NCI-H1092 (cell line): ENCODE measurements around the gene MAN1A2.
A peak's percentile ranks its signal among the peaks of the same experiment; 100 is the strongest.
"Not testable (repeated sequence)": the region's sequence is repeated elsewhere in the genome, so short reads cannot be mapped to it uniquely, and the experiment has no call there.

Experiments used
- DNase-seq: peaks from one replicate; lab custom pipeline; 2025; lab: John Stamatoyannopoulos, UW

The MAN1A2 gene

DNA sequence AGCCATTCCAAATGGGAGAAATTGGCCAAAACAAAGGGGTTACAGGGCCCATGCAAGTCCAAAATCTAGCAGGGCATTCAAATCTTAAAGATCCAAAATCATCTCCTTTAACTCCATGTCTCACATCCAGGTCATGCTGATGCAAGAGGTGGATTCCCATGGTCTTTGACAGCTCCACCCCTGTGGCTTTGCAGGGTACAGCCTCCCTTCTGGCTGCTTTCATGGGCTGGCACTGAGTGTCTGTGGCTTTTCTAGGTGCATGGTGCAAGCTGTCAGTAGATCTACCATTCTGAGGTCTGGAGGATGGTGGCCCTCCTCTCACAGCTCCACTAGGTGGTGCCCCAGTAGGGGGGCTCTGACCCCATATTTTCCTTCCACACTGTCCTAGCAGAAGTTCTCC lies 191.2 kb downstream of the MAN1A2 start:
- DNase-seq: not testable (repeated sequence)

DNA sequence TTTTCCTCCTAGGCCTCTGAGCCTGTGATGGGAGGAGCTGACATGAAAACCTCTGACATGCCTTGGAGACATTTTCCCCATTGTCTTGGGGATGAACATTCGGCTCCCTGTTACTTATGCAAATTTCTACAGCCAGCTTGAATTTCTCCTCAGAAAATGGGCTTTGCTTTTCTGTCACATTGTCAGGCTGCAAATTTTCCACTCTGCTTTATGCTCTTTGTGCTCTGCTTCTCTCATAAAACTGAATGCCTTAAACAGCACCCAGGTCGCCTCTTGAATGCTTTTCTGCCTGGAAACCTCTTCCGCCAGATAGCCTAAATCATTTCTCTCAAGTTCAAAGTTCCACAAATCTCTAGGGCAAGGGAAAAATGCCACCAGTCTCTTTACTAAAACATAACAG lies 191.9 kb downstream of the MAN1A2 start:
- DNase-seq: no peak

DNA sequence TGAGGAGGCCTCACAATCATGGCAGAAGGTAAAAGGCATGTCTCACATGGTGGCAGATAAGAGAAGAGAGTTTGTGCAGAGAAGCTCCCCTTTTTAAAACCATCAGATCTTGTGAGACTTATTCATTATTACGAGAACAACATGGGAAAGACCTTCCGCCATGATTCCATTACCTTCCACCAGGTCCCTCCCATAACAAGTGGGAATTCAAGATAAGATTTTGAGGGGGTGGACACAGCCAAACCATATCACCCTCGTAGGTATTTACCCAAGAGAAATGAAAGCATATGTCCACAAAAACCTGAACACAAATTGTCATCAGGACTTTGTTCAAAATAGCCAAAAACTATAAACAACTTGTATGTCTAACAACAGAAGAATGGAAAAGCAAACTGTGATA lies 192.7 kb downstream of the MAN1A2 start:
- DNase-seq: no peak

DNA sequence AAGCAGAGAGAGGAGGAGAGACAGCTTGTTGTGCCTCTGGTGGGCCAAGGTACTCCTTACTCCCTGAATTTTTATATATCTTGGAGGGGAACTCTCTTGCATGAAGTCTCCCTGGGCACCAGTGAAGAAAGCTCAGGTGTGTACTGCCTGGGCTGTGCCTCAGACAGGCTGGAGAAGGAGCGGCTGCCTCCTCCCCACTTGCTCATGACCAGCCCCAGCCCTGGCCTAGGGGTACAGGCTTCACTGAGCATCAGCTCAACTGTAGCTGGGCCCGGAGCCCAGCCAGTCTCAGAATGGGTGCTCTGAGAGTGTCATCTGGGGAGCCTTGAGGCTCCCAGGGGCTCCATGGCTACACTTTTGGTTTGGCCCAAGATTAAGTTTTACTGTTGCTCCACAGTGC lies 193.8 kb downstream of the MAN1A2 start:
- DNase-seq: no peak

DNA sequence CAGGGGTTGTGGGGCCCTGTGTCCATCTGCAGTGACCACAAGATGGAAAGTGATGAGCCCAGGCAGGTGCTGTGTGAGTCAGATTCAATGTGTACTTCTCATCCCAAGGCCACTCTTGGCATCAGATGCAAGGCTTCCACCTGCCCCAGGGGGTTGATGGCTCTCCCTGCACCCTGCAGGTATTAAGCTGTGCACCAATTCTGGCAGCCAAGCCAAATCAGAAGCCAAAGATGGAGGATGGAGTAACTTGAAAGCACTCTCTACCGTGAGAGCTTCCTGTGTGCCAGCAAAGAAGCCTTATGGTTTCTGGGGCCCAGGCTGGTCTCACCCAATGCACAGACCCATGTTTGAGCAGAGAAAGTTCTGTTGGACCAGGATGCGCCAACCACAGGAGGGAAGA lies 194.3 kb downstream of the MAN1A2 start:
- no peak for DNase-seq

DNA sequence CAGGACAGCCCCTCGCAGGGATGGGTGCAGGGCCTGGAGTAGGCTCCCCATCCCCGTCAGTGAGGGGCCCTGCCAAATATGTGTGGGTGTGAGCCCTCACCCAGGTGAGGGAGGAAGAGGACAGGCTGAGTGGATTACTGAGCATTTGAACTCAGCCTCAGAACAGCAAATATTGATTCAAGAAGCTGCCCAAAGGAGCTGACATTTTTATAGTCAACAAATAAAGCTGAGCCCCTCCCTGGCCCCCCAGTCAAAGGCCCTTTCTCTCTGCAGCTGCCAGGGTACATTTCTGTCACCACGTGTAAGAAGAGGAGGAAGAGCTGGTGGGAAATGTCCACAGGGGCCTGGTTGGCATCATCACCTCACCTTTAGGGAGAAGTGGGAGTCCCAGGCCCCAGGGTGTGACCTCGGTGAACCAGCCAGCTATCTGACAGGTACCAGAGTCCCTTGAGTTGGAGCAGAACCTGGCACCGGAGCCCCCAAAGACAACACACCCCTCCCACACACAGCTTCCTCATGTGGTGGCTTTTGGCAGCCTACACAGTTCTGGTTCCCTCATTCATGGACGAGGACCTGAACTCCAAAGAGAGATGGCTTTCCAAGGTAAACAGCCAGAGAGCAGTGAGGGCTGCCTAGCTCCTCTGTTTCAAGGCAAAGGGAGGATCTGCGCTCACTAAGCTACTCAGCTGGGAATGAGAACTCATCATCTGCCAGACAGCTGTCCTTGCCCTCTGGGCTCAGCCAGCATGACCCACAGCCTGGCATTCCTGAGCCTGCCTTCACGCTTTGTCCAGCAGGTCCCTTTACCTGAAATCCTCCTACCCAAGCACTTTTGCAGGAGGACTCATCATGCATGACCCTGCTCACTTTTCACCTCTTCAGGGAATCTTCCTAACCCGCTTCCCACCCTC lies 195.6 kb downstream of the MAN1A2 start:
- peak; percentile 36 for DNase-seq

DNA sequence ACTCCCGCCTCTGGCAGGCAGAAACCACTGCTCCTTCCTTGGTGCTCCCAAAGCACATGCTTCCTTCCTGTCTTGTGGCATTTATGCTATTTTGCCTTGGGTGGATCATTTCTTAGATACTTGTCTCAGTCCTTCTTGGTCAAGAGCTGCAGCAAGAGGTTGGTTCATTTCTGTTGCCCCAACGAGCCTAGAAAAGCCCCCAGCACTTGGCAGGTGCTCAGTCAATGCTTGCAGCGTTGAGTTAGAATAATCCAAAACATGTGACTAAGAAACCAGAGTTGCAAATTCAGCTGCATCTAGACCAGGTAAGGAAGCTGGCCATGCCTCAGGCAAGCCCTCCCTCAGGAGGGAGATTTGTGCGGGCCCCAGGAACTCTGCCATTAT lies 196.2 kb downstream of the MAN1A2 start:
- DNase-seq: no peak

DNA sequence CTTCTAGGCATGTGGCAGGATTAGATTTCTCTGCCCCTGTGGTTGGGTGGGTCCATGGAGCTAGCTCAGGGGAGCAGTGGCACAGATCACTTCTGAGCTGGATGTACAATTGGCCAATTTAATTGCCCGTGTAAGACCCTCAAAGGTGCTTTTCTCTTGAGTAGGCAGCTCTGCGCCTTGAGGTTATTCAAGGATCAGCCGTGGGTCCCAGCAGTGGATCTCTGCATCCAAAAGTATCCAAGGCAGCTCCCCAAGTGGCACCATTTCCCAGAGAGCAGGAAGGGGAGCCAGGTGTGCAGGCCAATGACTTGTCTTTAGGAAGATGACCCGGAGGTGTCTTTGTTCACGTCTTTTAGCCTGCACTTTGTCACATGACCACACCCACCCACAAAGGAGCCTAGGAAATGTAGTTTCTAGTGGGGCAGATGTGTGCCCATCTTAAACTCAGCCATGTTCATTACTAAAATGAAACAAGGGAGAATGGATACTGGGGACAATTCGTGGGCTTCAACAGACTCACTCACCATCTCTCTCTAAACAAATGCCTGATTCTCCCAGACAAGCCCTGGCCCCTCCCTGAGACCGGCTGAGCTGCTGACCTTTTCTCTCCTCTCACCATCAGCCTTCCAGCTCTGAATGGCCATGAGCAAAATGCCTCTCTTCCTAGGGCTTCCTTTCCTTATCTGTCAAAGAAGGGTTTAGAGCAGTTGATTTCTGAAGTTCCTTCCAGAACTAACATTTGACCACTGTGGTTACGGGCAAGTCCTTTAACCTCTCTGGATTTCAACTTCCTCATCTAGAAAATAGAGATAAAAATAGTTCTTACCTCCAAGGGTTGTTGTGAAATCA lies 197.2 kb downstream of the MAN1A2 start:
- no peak for DNase-seq

DNA sequence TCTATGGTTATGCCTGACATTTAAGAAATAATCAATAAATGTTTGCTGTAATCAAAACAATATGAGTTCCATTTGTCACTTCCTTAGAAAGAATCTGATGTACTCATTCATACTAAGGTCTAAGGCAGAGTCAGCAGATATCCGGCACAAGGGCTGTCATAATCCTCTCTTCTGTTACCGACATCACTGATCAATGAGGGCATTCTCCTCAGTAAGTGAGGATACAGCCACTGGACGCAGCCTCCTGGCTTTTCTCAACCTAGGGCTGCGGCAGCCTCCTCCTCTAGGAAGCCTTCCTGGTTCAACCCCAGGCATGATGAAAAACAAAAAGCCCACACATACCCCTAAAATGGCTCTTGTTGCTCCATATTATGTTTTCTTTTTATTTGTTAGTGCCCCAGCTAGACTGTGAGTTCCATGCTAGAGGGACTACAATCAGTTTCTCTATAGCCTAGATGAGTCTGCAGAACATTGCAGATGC lies 197.9 kb downstream of the MAN1A2 start:
- DNase-seq: no peak

DNA sequence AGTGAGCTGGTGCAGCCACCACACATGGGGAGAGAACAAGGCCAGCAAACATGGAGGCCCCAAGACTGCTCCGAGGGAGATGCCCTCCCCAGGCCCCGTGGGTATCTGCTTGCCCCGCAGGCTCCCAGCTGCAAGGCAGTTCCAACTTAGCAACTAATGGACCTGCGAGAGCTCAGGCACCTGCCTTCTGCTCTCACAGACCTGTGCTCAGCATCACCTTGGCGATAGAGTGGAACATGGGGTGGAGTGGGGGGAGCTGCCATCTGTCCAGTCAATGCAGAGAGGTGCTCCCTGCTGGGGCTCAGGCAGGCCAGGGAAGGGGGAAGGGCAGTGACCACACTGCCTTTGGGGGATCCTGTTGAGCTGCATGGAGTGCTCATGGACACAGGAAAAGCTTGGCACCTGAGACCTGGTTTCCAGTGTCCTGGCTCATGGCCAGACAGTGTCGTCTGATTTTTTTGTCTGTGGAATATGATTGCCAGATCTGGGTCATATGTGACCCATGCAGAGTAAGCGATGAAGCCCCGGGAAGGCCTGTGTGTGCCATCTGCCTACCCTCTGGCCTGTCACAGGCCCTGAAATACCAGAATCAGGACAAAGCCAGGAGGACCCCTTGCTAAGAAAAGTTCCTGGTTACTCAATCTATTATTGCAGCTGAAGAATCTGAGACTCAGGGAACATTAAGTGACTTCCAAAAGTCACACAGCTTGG lies 198.7 kb downstream of the MAN1A2 start:
- DNase-seq: peak; percentile 35

DNA sequence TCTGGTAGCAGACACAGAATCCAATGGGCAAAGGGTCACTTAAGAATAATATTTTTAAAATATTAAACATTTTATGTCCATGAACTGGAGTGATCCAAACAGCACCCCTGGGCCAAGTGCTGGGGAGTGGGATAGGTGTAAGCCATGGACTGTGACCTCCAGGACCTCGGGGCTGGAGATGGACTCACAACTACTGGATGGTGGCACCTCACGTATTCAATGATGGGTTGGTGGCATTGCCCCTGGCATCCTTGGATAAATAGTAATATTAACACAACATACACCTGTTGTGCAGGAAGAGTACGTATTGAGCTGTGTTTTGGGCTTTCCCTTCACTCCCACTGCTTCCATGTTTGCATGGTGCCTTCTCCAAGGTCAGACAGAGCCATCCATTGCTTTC lies 199.3 kb downstream of the MAN1A2 start:
- DNase-seq: no peak

DNA sequence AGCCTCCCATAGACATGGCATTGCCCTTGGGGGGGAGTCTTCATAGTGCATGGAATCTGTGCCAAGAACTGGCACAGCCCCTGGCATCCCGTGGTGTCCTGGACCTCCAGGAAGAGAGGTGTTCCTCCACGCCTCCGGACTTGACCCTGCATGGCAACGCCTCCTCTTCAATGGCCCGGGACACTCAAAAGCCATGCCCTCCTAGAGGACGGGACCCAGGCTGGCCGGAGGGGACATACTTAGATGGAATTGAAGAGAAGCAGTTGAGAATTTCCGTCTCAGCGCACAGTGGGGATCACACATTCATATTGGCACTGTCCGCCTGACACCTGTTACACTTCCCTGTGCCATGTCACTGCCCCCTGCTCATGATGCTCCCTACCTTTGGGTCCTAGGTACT lies 200.2 kb downstream of the MAN1A2 start:
- no peak for DNase-seq

DNA sequence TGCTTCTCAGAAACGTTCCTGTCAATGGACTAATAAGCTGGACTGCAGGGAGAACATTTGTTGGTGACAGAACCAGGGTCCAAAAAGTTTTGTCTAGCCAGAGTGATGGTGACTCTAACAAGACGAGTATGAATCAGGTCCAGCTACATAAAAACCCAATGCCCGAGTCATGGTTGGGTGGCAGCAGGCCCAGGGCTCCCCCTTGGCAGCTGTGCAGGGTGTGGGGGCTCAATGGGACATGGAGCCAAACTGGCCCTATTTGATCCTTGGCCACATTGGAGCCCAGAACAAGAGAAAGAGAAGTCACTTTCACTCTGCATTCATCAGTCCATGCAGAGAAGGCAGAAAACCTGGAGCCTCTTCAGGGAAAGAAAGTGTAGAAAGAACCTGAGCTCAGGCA lies 200.7 kb downstream of the MAN1A2 start:
- no peak for DNase-seq

DNA sequence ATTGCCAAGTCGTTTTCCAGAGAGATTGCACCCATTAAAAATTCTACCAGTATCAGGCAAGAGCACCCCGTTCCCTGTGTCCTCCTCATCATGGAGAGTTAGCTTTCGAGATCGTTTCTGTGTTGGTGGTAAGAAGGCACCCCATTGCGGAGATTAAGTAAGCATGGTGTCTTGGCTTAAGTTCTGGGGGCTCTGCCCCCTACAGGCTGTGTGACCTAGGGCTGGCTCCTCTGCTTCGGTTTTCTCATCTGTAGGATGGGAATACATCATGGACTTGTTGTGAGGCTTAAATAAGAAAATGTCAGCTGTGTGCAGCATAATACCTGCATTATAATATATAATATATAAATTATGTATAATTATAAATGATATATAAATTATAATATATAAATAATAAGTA lies 201.8 kb downstream of the MAN1A2 start:
- no peak for DNase-seq

DNA sequence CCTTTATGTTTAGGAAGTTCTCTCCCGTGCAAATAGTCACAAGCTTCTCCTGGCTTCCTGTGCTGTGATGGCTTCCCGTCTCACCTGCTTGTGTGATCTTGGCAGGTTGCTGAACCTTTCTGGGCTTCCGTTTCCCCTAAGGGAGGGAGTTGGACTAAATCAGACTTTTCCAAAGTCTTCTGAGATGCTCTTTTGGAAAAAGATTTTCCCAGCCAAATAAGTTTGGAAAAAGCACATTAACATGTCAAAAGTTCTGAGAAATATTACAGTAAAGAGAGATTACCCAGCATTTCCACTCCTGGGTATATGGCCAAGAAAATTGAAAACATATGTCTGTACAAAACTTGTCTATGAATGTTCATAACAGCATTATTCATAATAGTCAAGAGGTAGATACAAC lies 202.6 kb downstream of the MAN1A2 start:
- DNase-seq: no peak

DNA sequence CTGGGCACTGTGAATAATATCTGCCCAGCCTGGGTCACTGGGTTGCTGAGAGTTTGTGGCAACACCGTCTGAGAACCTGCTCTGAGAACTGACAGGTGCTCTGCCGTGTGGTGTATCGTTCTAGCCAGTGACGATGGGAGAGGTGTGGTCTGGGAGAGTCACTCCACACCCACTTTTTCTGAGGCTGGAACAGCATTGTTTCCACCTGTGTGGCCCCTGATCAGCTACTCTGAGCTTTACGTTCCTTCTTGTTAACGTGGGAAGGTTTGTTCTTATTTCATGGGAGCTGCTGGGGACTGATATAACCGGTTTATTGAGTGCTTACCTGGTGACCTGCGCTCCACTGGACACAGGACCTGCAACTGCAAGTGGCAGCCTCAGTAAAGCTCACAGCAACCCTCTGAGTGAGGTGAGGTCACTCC lies 203.8 kb downstream of the MAN1A2 start:
- no peak for DNase-seq

DNA sequence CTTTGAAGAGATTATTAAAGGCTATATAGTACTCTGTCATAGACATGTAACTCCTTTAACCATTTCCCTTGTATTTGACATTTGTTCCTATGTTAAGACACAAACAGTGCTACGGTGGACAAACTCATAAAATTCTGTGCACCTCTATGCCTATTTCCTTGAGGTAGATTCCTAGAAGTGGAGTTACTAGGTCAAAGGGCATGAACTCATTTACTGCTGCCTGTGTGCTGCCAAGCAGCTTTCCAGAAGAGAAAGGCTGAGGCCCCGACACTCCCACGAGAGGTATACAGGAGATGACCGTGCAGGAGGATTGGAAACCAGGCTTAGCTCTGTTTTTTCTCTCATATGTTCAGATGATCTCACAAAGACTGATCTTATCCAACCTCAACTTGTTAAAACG lies 204.2 kb downstream of the MAN1A2 start:
- DNase-seq: no peak

DNA sequence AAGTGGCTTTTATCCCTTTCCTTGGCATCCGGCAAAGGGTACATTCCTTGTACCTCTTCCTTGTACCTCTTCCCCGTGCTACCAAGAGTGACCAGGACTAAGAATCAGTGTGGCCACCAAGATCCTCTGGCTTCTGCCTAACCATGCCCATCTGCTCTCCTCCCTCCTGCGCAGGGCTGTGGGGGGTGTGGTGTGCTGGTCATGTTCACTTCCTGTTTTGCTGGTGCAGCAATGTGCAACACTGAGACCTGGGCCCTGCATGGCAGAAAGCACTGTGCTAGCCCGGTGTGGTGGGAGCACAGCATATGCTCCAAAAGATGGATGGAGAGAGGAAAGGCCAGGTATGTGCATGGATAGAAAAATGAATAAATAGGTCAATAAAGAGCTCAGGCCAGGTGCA lies 205.3 kb downstream of the MAN1A2 start:
- no peak for DNase-seq

DNA sequence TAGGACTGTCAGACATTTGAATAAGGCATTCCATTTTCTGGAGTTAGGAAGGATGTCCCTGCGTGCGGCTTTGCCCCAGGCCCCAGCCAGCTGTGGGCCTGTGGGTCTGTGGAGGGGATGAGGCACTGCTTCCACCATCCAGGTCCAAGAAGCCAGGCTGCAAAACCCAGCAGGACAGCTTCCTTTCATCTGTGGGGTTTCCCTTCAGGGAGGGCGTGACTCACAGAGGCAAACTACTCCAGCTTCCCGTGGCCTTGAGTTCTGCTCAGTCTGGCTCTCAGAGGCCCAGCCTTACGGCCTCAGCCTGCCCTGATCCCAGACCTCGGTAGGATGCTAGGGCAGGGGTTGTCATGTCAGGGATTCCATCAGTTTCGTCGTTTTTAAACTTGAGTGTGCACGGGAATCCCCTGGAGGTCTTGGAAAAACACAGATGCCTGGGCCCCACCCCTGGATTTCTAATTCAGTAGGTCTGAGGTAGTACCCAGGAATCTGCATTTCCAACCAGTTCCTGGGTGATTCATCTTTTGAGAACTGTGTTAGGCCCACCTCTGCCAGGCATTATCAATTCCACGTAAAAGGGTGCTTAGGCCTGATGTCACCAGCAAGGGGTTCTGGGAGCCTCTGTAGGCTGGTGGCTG lies 206.3 kb downstream of the MAN1A2 start:
- DNase-seq: no peak

DNA sequence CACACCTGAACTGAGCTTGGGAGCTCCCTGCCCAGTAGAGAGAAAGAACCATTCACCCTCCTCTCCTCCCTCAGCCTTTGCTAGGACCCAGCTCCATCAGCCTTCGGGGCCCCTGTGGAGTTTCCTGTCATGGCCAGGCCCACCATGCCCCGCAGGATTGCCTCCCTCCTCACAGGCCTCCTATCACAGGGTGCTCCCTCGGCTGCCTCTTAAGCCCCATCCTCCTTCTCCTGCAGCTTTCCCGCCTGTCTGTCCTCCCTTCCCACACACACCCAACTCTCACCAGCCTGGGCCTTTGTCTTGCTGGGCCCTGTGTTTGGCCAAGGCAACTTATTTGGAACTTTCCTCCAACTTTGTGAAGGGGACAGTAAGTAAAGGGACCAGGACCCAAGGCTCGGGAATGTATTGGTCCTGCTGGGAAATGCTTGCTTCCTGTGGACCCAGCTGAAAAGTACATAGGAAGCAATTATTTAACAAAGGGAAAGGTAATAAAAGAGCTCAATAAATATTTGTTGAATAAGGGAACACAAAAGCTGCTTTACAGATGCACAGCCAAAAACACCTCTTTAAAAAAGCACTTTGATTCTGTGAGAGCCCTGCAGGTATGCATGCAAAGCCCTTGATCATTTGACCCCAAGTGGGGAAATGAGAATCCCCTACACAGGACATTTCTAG lies 207.0 kb downstream of the MAN1A2 start:
- no peak for DNase-seq

DNA sequence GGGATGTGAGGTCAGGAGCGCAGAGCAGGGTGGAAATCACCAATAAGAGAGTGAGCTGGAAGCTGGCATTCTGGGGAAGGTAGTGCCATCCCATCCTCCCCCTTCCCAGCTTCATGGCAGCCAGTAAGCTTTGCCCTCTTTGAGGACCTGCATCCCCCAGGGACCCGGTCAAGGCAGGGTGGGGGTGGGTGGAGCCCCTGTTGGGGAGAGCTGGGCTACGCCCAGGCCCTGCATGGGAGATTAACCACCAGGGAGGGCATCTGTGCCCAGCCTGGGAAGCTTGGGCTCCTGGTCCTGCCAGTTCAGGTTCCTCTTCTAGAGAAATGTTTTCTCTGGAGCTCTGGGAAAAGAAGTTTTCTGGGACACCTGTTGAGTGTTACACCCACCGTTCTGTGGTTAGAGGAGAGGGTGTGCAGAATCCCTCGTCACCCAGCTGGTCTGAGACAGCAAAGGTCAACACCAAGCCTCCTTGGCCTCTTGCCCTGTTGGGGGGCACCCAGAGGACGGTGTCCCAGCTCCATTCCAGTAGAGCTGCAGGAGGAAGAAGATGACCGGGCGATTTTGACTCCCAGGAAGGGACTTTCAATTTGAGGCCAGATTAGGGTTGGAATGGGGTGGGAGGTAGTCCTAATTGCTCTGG lies 208.5 kb downstream of the MAN1A2 start:
- DNase-seq: no peak
